Neural cell (in vitro differentiated cells): ENCODE results near the gene RHOA.

ENCODE experiments used
- CTCF ChIP-seq: fragments of 450-650 bp; IDR thresholded peaks from 2 replicates; pipeline ENCODE4 v1.5.1; 2014; ENCODE audit warnings: antibody characterized with exemption, mild to moderate bottlenecking, moderate library complexity; ENCODE audit not compliant: poor library complexity, severe bottlenecking
- EZH2 ChIP-seq: fragments of 200-600, 300-800 bp; shearing (Covaris generic), sonication (generic); IDR thresholded peaks from 2 replicates; pipeline ENCODE4 v1.6.1; 2014; ENCODE audit warnings: antibody characterized with exemption, low read length, borderline replicate concordance, mild to moderate bottlenecking; ENCODE audit not compliant: insufficient read depth, poor library complexity, severe bottlenecking
- RAD21 ChIP-seq: fragments of 450-650 bp; conservative IDR thresholded peaks from 2 replicates; pipeline ENCODE4 v1.6.1; 2014; ENCODE audit warnings: antibody characterized with exemption, mild to moderate bottlenecking, moderate library complexity
- REST ChIP-seq: IDR thresholded peaks from 2 replicates; pipeline ENCODE4 v1.6.1; 2012; ENCODE audit warnings: borderline replicate concordance
- SMC3 ChIP-seq: fragments of 450-650 bp; conservative IDR thresholded peaks from 2 replicates; pipeline ENCODE4 v1.6.1; 2014; ENCODE audit warnings: antibody characterized with exemption, mild to moderate bottlenecking, moderate library complexity; ENCODE audit not compliant: poor library complexity
- TAF1 ChIP-seq: IDR thresholded peaks from 2 replicates; pipeline ENCODE4 v1.6.1; 2012; ENCODE audit warnings: low read depth

- TF ChIP-seq RAD21 (no peak), CTCF (no peak), SMC3 (no peak), REST (no peak), EZH2 (no peak), TAF1 (no peak)
Measured at GRCh38 chr3:49352281-49352680, 59.5 kb downstream of the RHOA start.
